ENCODE data around the gene THEMIS2.

The THEMIS2 gene

DNA sequence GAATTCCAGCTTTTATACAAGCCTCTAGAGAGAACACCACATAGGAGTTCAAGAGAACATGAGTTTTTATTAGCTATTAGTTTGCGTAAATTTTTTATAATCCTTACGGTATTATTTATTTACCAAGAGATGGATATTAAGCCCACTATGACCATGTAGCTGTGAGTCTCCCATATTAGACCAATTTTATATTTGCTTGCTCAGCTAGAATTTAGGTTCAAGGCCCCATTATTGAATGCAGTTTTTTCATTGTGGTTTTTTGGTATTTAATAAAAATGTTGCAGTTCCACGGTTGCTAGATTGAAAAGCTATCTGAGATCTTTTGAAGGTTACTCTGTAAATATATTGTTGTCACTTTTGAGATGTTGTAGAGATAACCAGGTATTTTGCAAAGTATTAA, 38.9 kb upstream of the THEMIS2 start:
- H3K27me3 ChIP-seq (ENCODE audit: insufficient read depth, poor library complexity, severe bottlenecking), result no peaks in the 10 kb centered on the region
- H3K27ac ChIP-seq (replicated peaks), result no peak overlapping the region
- TF ChIP-seq SPI1 (IDR thresholded peaks at IDR 0.05; ENCODE audit: borderline replicate concordance, low read depth) (no peak), GABPA (IDR thresholded peaks at IDR 0.05; ENCODE audit: low read depth) (no peak), POLR2AphosphoS5 (IDR thresholded peaks at IDR 0.05; ENCODE audit: low read depth) (no peak)
- TF ChIP-seq, protein P1, sequence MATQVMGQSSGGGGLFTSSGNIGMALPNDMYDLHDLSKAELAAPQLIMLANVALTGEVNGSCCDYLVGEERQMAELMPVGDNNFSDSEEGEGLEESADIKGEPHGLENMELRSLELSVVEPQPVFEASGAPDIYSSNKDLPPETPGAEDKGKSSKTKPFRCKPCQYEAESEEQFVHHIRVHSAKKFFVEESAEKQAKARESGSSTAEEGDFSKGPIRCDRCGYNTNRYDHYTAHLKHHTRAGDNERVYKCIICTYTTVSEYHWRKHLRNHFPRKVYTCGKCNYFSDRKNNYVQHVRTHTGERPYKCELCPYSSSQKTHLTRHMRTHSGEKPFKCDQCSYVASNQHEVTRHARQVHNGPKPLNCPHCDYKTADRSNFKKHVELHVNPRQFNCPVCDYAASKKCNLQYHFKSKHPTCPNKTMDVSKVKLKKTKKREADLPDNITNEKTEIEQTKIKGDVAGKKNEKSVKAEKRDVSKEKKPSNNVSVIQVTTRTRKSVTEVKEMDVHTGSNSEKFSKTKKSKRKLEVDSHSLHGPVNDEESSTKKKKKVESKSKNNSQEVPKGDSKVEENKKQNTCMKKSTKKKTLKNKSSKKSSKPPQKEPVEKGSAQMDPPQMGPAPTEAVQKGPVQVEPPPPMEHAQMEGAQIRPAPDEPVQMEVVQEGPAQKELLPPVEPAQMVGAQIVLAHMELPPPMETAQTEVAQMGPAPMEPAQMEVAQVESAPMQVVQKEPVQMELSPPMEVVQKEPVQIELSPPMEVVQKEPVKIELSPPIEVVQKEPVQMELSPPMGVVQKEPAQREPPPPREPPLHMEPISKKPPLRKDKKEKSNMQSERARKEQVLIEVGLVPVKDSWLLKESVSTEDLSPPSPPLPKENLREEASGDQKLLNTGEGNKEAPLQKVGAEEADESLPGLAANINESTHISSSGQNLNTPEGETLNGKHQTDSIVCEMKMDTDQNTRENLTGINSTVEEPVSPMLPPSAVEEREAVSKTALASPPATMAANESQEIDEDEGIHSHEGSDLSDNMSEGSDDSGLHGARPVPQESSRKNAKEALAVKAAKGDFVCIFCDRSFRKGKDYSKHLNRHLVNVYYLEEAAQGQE (IDR thresholded peaks at IDR 0.05; ENCODE audit: insufficient replicate concordance, low read depth), result no peak
- TF ChIP-seq, protein P2, sequence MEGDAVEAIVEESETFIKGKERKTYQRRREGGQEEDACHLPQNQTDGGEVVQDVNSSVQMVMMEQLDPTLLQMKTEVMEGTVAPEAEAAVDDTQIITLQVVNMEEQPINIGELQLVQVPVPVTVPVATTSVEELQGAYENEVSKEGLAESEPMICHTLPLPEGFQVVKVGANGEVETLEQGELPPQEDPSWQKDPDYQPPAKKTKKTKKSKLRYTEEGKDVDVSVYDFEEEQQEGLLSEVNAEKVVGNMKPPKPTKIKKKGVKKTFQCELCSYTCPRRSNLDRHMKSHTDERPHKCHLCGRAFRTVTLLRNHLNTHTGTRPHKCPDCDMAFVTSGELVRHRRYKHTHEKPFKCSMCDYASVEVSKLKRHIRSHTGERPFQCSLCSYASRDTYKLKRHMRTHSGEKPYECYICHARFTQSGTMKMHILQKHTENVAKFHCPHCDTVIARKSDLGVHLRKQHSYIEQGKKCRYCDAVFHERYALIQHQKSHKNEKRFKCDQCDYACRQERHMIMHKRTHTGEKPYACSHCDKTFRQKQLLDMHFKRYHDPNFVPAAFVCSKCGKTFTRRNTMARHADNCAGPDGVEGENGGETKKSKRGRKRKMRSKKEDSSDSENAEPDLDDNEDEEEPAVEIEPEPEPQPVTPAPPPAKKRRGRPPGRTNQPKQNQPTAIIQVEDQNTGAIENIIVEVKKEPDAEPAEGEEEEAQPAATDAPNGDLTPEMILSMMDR (IDR thresholded peaks at IDR 0.05; ENCODE audit: insufficient read depth, low read length), result no peak
- DNase-seq (ENCODE audit: low read depth in 1 of 2, low spot score in 1 of 2), result no peak
- H3K4me3 ChIP-seq (replicated peaks; ENCODE audit: insufficient read depth, low read length), result no peak overlapping the region

DNA sequence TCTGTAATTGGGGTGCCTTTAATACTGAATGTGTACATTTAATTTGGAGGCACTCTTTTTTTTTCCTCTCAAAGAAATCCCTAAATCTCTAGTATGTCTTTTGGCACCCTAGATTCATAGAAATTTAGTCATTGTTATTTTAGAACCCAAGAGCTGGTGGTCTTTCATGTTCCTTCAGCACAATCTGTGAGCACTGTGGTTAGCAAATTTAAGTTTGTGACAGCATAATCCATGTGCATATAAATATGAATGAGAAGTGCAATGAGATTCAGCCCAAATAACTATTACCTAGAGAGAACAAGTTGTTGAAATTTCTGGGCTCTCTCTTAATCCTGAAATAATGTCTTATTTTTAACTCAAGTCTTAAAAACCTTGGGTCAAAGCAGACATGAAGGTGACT, 37.3 kb upstream of the THEMIS2 start:
- no peak overlapping the region for H3K27ac ChIP-seq (replicated peaks)
- H3K4me3 ChIP-seq (replicated peaks; ENCODE audit: insufficient read depth, low read length), result no peak overlapping the region
- DNase-seq (ENCODE audit: low read depth in 1 of 2, low spot score in 1 of 2), result no peak
- TF ChIP-seq POLR2AphosphoS5 (IDR thresholded peaks at IDR 0.05; ENCODE audit: low read depth) (no peak), SPI1 (IDR thresholded peaks at IDR 0.05; ENCODE audit: borderline replicate concordance, low read depth) (no peak), GABPA (IDR thresholded peaks at IDR 0.05; ENCODE audit: low read depth) (no peak)
- TF ChIP-seq, protein P2 (IDR thresholded peaks at IDR 0.05; ENCODE audit: insufficient read depth, low read length), result no peak
- TF ChIP-seq, protein P1 (IDR thresholded peaks at IDR 0.05; ENCODE audit: insufficient replicate concordance, low read depth), result no peak
- H3K27me3 ChIP-seq (ENCODE audit: insufficient read depth, poor library complexity, severe bottlenecking), result no peaks in the 10 kb centered on the region

DNA sequence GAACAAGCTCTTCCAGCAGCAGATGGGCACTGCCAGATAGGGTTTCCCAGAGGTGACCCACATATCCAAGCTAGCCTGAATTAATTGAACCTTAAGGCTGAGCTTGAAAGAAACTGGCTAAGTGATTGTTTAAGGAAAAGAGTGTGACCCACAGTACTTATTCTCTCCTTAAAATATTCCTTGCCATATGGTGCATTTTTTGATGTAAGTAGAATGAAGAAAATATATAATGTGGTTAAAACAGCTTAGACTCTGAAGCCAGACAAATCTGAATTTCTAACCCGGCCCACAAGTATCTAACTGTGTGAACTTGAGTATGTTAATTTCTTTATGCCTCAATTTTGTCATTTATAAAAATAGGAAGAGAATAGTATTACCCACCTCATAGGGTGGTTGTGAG, 36.8 kb upstream of the THEMIS2 start:
- Histone ChIP-seq H3K4me3 (replicated peaks; ENCODE audit: insufficient read depth, low read length) (no peak overlapping the region), H3K27ac (replicated peaks) (no peak overlapping the region), H3K27me3 (ENCODE audit: insufficient read depth, poor library complexity, severe bottlenecking) (no peaks in the 10 kb centered on the region)
- TF ChIP-seq GABPA (IDR thresholded peaks at IDR 0.05; ENCODE audit: low read depth) (no peak), SPI1 (IDR thresholded peaks at IDR 0.05; ENCODE audit: borderline replicate concordance, low read depth) (no peak), POLR2AphosphoS5 (IDR thresholded peaks at IDR 0.05; ENCODE audit: low read depth) (no peak)
- TF ChIP-seq, protein P1 (IDR thresholded peaks at IDR 0.05; ENCODE audit: insufficient replicate concordance, low read depth), result no peak
- TF ChIP-seq, protein P2 (IDR thresholded peaks at IDR 0.05; ENCODE audit: insufficient read depth, low read length), result no peak
- DNase-seq (ENCODE audit: low read depth in 1 of 2, low spot score in 1 of 2), result no peak

All from HL-60 (cell line).